ENCODE measurements around the gene TEX30. TPM values are rescaled to one million over a fixed set of nuclear protein-coding genes. Genes with fewer than 3 reads are reported as not detected.

Gene TEX30
- total RNA-seq, result 10.2 and 15.6 TPM in 2 replicates

GRCh38 chr13:102773441-102774213 lies at the start of gene TEX30:
TEX30 (minus strand) TSS chr13:102773786; CDS start chr13:102770026, 3,760 bp downstream.

DNA sequence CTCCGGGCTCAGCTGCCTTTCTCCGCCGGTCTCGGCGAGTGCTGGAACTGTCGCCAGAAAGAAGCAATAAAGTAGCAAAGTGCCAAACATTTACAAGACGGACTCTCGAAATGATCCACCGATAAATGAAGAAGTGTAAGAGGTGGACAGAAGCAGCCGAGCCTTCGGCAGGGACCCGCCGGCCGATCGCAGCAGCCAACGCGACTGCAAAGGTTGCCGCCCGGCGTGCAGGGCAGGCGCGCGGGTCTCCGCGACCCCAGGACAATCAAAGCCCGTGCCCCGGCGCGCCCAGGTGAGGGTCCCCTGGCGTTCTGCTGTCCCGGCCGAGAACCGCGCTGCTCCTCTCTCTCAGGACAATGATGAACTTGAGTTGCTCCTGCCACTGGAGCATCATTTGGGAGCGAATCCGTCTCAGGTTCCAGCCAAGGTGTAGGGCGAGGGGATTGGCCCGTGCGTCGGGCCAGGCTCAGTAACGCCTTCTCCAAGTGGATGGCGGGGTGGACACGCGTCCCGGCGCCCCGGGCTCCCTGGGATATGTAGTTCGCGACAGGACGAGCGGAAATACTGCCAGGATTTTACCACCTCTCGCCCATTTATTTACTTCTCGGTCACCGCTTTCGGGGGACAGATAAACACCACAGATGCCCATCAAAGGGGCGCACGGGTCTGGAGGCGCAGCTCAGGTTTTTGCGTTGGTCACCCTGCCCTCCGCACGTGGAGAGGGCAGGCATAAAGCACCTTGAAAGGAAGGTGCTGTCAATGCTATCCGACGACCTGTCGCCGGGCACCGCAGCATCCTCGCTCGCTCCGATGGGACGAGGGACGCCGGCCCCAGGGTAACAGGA lies 25.2 kb upstream of the TEX30 start, which contains the start of the genes BIVM and POGLUT2:
BIVM (plus strand) TSS at position 539 of the 845 bp plus-strand sequence. CDS start 8,149 bp downstream, outside the sequence.
POGLUT2 (minus strand) TSS at position 396 of the 845 bp plus-strand sequence; CDS start at position 90, 306 bp downstream.

Other genes starting within 250 kb of the TEX30 start
- gene TPP2, start 176.8 kb downstream of the TEX30 start, total RNA-seq, result 65.2 and 86.4 TPM in 2 replicates
- 0.11 TPM in 1 of 2 replicates, not detected in the other for gene METTL21C, start 78.7 kb downstream of the TEX30 start, total RNA-seq
- gene POGLUT2, start 25.2 kb upstream of the TEX30 start, total RNA-seq, result 18.2 and 18.8 TPM in 2 replicates
- gene BIVM, start 25.3 kb upstream of the TEX30 start, total RNA-seq, result 35.3 and 45.2 TPM in 2 replicates
- 85.6 and 91.8 TPM in 2 replicates for gene ERCC5, start 72.2 kb upstream of the TEX30 start, total RNA-seq

Data from articular chondrocyte of knee joint (primary cell).